Activated naive CD8-positive, alpha-beta T cell treated with anti-CD3 and anti-CD28 coated beads, Interleukin-2, amount 10 ng/mL, durations not matched to agents 7 days and 5 days (primary cell): ENCODE data around the gene ARL8B. TPM values are rescaled to one million over a fixed set of nuclear protein-coding genes. Genes with fewer than 3 reads are reported as not detected.

ENCODE experiments used
- ATAC-seq: fragments of 150-1000 bp; cut with Tn5 transposase; one replicate; pipeline ENCODE4 v1.10.0; 2021; ENCODE audit warnings: low read depth, moderate library complexity
- POLR2A ChIA-PET: fragments of 350-600 bp; sonication (Branson Sonifier 250); formaldehyde crosslinking; loops from one replicate; lab custom pipeline; 2021; ENCODE audit warnings: antibody characterized with exemption; lab: Charles Lee
- DNase-seq: peaks from one replicate; pipeline ENCODE4 v3.0.0; 2021
- H3K27ac Mint-ChIP-seq: one replicate; pipeline ENCODE4 v1.8.0; 2022; ENCODE audit warnings: mild to moderate bottlenecking, mixed read lengths
- H3K27me3 Mint-ChIP-seq: one replicate; pipeline ENCODE4 v1.8.0; 2022; ENCODE audit warnings: mild to moderate bottlenecking, moderate library complexity, mixed read lengths
- H3K36me3 Mint-ChIP-seq: one replicate; pipeline ENCODE4 v1.8.0; 2021; ENCODE audit warnings: mild to moderate bottlenecking, mixed read lengths
- H3K4me1 Mint-ChIP-seq: one replicate; pipeline ENCODE4 v1.8.0; 2021; ENCODE audit warnings: mixed read lengths
- H3K4me3 Mint-ChIP-seq: one replicate; pipeline ENCODE4 v1.8.0; 2022; ENCODE audit warnings: mild to moderate bottlenecking, moderate library complexity, mixed read lengths
- H3K9me3 Mint-ChIP-seq: one replicate; pipeline ENCODE4 v1.8.0; 2021; ENCODE audit warnings: mixed read lengths
- total RNA-seq, 2 experiments: library from RNA; stranded (reverse); gene quantifications; one replicate each; pipeline ENCODE4 v1.2.3, GENCODE V29; 2021

Gene ARL8B
- total RNA-seq, 2 experiments from 2014 or later = 43.3 to 43.9 TPM

GRCh38 chr3:5120446-5120845, 1.6 kb upstream of the ARL8B start:
- Mint-ChIP-seq H3K36me3 (no peaks in the 10 kb centered on the region), H3K4me1 (peaks cover 19% of the 10 kb centered on the region)

GRCh38 chr3:5122741-5123706, 932 bp downstream of the ARL8B start:
- Mint-ChIP-seq H3K4me1 (peaks cover 21% of the 10 kb centered on the region), H3K27ac (peak overlapping the region; percentile 93), H3K9me3 (no peaks in the 10 kb centered on the region), H3K4me3 (peak overlapping the region; percentile 96), H3K27me3 (no peaks in the 10 kb centered on the region), H3K36me3 (no peaks in the 10 kb centered on the region)
- peak; percentile 34 for DNase-seq
- no peak for ATAC-seq
- POLR2A ChIA-PET = interaction anchor here (0.6 to 2.1 kb wide), 9 partner anchors 11 to 897 kb away, joined by 3 to 8 read pairs (median 5); partner anchors contain the start of gene EDEM1

More at GRCh38 chr3:5120446-5120845, 1.6 kb upstream of the ARL8B start:
- no peaks in the 10 kb centered on the region for H3K27me3 Mint-ChIP-seq
- no peaks in the 10 kb centered on the region for H3K9me3 Mint-ChIP-seq
- ATAC-seq = no peak
- no peak overlapping the region for H3K4me3 Mint-ChIP-seq
- POLR2A ChIA-PET = interaction anchor here (0.7 kb wide), 1 partner anchor 837 kb away, joined by 8 read pairs; no protein-coding TSS in a partner anchor
- DNase-seq = no peak
- no peak overlapping the region for H3K27ac Mint-ChIP-seq

GRCh38 chr3:5123937-5124336, 1.8 kb downstream of the ARL8B start:
- POLR2A ChIA-PET = interaction anchor here (0.6 to 1.6 kb wide), 3 partner anchors 14 to 1918 kb away, joined by 3 to 6 read pairs (median 3); no protein-coding TSS in a partner anchor
- H3K4me1 Mint-ChIP-seq = peaks cover 23% of the 10 kb centered on the region

GRCh38 chr3:5126586-5126985, 4.5 kb downstream of the ARL8B start:
- DNase-seq = no peak
- peaks cover 2% of the 10 kb centered on the region for H3K36me3 Mint-ChIP-seq
- no peak overlapping the region for H3K4me3 Mint-ChIP-seq
- no peak for ATAC-seq
- POLR2A ChIA-PET = no interaction called here
- no peaks in the 10 kb centered on the region for H3K27me3 Mint-ChIP-seq
- H3K27ac Mint-ChIP-seq = no peak overlapping the region
- peaks cover 25% of the 10 kb centered on the region for H3K4me1 Mint-ChIP-seq
- H3K9me3 Mint-ChIP-seq = no peaks in the 10 kb centered on the region

More at GRCh38 chr3:5123937-5124336, 1.8 kb downstream of the ARL8B start:
- ATAC-seq (no peak), DNase-seq (no peak)
- Mint-ChIP-seq H3K27me3 (no peaks in the 10 kb centered on the region), H3K4me3 (peak overlapping the region; percentile 60), H3K27ac (no peak overlapping the region), H3K9me3 (no peaks in the 10 kb centered on the region), H3K36me3 (no peaks in the 10 kb centered on the region)

GRCh38 chr3:5128849-5129248, 6.8 kb downstream of the ARL8B start:
- H3K27me3 Mint-ChIP-seq = no peaks in the 10 kb centered on the region
- H3K4me3 Mint-ChIP-seq = no peak overlapping the region
- DNase-seq (no peak), ATAC-seq (no peak)
- H3K4me1 Mint-ChIP-seq = peaks cover 20% of the 10 kb centered on the region
- peaks cover 2% of the 10 kb centered on the region for H3K36me3 Mint-ChIP-seq
- H3K27ac Mint-ChIP-seq = no peak overlapping the region
- POLR2A ChIA-PET = no interaction called here
- no peaks in the 10 kb centered on the region for H3K9me3 Mint-ChIP-seq

GRCh38 chr3:5133239-5134018, 11.3 kb downstream of the ARL8B start:
- H3K9me3 Mint-ChIP-seq = no peaks in the 10 kb centered on the region
- POLR2A ChIA-PET = interaction anchor here (1.1 kb wide), 1 partner anchor 11 kb away, joined by 3 read pairs; no protein-coding TSS in a partner anchor
- H3K4me3 Mint-ChIP-seq = no peak overlapping the region
- DNase-seq = no peak
- no peak for ATAC-seq
- peaks cover 27% of the 10 kb centered on the region for H3K4me1 Mint-ChIP-seq
- no peaks in the 10 kb centered on the region for H3K27me3 Mint-ChIP-seq
- peaks cover 2% of the 10 kb centered on the region for H3K36me3 Mint-ChIP-seq
- H3K27ac Mint-ChIP-seq = no peak overlapping the region

GRCh38 chr3:5134019-5134391, 11.9 kb downstream of the ARL8B start:
- Mint-ChIP-seq H3K36me3 (peaks cover 2% of the 10 kb centered on the region), H3K27ac (no peak overlapping the region), H3K4me3 (no peak overlapping the region), H3K4me1 (peaks cover 27% of the 10 kb centered on the region), H3K9me3 (no peaks in the 10 kb centered on the region), H3K27me3 (no peaks in the 10 kb centered on the region)
- ATAC-seq (no peak), DNase-seq (no peak)
- POLR2A ChIA-PET = interaction anchor here (1.1 kb wide), 1 partner anchor 11 kb away, joined by 3 read pairs; no protein-coding TSS in a partner anchor

GRCh38 chr3:5134499-5134898, 12.4 kb downstream of the ARL8B start:
- Mint-ChIP-seq H3K36me3 (peaks cover 2% of the 10 kb centered on the region), H3K4me1 (peaks cover 27% of the 10 kb centered on the region), H3K9me3 (no peaks in the 10 kb centered on the region), H3K4me3 (no peak overlapping the region), H3K27me3 (no peaks in the 10 kb centered on the region), H3K27ac (no peak overlapping the region)
- POLR2A ChIA-PET = interaction anchor here (1.1 kb wide), 1 partner anchor 12 kb away, joined by 3 read pairs; no protein-coding TSS in a partner anchor
- DNase-seq (no peak), ATAC-seq (no peak)

GRCh38 chr3:5136211-5136918, 14.3 kb downstream of the ARL8B start:
- H3K27me3 Mint-ChIP-seq = no peaks in the 10 kb centered on the region
- peaks cover 31% of the 10 kb centered on the region for H3K4me1 Mint-ChIP-seq
- H3K4me3 Mint-ChIP-seq = no peak overlapping the region
- DNase-seq (no peak), ATAC-seq (peak; percentile 94)
- H3K27ac Mint-ChIP-seq = peak overlapping the region; percentile 62
- peaks cover 2% of the 10 kb centered on the region for H3K9me3 Mint-ChIP-seq
- peaks cover 4% of the 10 kb centered on the region for H3K36me3 Mint-ChIP-seq
- POLR2A ChIA-PET = interaction anchor here (0.8 kb wide), 1 partner anchor 61 kb away, joined by 3 read pairs; no protein-coding TSS in a partner anchor

GRCh38 chr3:5136919-5137429, 14.9 kb downstream of the ARL8B start:
- Mint-ChIP-seq H3K9me3 (peaks cover 4% of the 10 kb centered on the region), H3K4me3 (no peak overlapping the region), H3K36me3 (peaks cover 10% of the 10 kb centered on the region), H3K4me1 (peaks cover 31% of the 10 kb centered on the region), H3K27me3 (no peaks in the 10 kb centered on the region), H3K27ac (peak overlapping the region; percentile 62)
- POLR2A ChIA-PET = interaction anchor here (0.8 kb wide), 1 partner anchor 60 kb away, joined by 3 read pairs; no protein-coding TSS in a partner anchor
- ATAC-seq (peak; percentile 21), DNase-seq (no peak)

- Mint-ChIP-seq H3K27ac (peak overlapping the region; percentile 4), H3K4me1 (peaks cover 27% of the 10 kb centered on the region), H3K27me3 (no peaks in the 10 kb centered on the region), H3K4me3 (no peak overlapping the region), H3K9me3 (peaks cover 9% of the 10 kb centered on the region), H3K36me3 (peaks cover 20% of the 10 kb centered on the region)
- POLR2A ChIA-PET = interaction anchor here (1.3 kb wide), 1 partner anchor 15 kb away, joined by 3 read pairs; no protein-coding TSS in a partner anchor
- DNase-seq (no peak), ATAC-seq (no peak)
These were observed 16.3 kb downstream of the ARL8B start for GRCh38 chr3:5138214-5138981.
